CD4-positive, alpha-beta T cell treated with Interleukin-15 for 1 hour (primary cell): ENCODE measurements around the gene KMT2A.
"Not testable (repeated sequence)": the region's sequence is repeated elsewhere in the genome, so short reads cannot be mapped to it uniquely, and the experiment has no call there.

Experiments used
- DNase-seq: peaks from one replicate; pipeline ENCODE4 v3.0.0-alpha.2; 2020

KMT2A gene

DNA sequence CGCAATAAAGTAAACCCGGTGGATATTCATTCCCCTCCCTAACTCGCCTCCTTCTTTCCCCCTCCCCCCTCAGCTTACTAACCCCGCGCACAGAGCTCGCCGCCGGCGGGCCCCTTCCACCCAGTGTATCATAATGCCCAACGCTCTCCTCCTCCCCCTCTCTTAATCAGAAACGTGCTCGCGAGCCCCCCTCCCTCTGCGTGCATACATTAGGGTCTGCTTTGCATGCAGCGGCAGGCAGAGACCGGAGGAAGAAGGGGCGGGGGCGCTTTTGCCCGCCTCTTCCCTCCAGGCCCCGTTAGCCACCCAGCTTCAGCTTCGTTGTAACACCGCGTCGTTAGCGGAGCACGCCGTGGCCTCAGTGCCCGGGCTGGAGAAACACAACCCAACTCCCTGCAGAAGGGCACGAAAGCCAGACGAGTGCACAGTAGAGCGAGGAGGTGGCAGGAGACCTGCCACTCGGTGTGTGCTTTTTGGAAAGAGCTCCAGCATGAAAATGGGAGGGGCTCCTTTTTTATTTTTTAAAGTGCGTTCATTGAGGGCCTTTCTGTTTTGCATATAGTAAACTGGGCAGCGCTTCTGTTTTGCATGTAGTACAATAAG is 901 bp upstream of the KMT2A start:
- DNase-seq: peak; percentile 58

DNA sequence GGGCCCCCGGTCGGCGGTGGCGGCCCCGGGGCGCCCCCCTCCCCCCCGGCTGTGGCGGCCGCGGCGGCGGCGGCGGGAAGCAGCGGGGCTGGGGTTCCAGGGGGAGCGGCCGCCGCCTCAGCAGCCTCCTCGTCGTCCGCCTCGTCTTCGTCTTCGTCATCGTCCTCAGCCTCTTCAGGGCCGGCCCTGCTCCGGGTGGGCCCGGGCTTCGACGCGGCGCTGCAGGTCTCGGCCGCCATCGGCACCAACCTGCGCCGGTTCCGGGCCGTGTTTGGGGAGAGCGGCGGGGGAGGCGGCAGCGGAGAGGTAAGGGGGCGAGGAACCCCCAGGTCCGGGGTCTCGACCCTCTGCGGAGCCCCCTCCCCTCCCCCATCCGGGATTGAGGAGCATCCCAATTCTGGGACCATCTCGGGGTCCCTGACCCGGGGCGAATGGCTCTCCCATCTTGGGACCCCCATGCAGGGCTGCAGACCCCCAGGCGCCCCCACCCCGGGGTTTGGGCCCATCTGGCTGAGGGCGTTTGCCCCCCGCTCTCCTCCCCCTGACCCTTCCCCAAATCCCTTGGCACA is 431 bp downstream of the KMT2A start:
- peak; percentile 51 for DNase-seq

DNA sequence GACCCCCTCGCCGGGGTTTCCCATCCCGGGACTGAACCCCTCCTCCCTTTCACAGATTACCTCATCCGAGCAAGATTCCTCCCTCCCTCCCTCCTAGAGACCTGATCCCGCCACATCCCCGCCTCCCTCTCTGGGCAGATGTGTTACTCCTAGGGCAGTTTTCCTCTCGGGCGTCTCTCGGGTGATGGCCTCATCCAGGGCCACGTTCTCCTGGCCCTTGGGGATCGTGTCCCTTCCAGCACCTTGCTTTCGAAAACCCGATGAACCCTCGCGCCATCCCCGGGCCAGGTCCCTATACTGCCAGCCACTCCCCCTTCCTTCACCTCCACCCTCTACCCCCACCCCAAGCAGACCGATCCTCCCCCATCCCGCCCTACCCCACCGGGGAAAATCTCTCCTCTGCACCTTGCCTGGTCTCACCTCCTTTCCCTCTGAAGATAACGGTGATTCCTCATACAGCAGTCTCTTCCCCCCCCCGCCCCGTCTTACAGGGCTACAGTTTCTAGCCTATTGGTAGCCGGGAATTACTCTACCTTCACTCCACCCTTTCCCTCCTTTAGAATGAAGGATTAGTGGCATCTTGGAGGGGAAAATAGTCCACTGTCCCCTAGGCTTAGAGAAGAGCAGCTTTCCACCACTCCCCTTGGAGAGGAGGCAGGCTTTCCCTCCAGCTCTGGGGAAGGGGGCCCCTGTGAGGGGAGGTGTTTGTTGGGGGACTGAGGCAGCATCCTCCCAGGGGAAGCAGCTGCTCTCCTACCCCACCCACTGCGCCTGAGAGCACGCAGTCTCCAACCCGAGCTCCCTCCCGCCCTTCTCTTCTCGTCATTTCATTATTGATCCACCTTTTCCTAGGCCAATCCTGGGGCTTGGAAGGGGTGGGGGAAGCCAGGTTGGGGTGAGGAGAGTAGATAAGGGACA is 1.2 kb downstream of the KMT2A start:
- DNase-seq: peak; percentile 42

DNA sequence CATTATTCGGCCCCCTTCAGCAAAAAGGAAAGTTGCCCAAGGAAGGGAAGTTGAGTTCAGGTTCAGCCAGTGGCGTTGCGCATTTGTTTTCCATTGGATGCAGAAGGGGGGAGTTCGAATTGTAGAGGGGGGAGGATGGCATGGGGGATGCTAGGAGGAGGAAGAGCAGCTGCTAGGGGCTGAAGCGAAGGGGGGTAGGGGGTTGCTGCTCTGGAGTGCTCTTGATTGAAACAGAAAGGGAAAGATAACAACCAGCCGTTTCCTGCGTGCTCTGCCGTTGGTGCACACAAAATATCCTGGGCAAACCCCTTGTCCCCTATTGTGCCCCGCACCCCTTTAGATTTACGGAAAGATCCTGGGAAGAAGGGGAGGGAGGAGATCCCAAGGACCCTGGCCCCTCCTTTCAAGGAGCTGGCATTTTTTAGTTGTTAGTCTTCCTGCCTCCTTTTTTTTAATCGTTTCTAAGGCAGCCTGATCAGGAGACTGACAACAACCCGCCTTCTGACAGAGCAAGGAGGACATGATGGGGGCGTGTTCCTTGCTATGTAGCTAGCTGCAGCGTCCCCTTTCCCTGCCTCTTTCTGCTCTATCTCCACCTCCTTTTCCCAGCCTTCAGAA is 2.1 kb downstream of the KMT2A start:
- peak; percentile 50 for DNase-seq

DNA sequence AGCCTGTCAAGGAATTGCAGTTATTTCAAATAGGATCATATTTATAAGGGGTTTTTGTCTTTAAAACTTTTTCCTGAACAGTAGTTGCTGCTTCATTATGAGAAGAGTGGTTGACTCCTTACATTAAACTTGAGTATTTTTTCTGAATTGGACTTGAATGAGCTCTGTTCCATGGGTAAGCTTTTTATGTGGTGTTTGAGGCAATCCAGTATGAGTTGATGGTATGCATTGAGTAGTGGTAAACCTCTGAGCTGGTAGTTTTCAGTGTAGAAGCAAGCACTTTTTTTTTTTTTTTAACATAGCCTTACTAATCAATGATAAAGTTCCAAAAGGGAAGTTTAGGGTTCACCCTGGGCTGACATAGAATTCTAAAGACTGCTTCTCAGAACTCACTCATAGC is 3.4 kb downstream of the KMT2A start:
- DNase-seq: no peak

DNA sequence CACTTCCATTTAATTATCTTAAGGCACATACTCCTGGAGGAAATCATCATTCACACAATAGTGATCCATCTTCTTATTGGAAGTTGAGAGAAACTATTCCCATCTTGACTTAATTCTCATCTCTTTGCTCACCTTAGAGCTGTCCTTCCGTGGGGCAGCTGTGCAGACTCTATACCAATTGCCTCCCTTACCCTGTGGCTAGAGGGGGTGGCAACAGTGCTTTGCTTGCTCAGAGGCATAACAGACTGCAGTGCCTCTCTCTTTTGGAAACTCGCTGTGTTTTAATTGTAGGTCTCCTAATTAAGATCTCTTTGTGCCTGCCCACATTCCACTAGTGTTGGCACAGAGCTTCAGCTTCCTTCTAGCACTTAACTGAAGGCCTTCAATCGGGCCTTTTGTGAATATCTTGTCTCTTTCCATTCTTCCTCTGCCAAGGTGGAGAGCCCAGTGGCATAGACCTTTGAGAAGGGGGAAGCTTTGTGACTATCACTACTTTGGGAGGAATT is 5.5 kb downstream of the KMT2A start:
- DNase-seq: no peak

DNA sequence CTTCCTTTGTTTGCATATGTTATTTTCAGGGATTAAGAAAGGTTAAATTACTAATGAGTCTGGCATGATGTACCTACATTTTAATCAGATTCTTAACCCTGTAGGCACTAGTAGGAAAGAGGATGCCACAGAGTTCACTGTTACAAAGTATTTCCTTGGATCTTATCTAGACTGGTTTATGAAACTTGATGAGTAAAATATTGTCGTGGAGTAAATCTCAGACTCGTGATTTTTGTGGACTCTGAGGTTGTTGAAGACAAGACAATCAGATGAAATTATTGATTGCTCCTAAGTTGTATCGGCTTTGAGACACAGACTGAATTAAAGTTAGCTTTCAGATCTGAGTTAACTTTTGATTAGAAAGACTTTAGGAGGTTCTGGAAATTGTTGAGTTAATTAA is 6.0 kb downstream of the KMT2A start:
- DNase-seq: no peak

DNA sequence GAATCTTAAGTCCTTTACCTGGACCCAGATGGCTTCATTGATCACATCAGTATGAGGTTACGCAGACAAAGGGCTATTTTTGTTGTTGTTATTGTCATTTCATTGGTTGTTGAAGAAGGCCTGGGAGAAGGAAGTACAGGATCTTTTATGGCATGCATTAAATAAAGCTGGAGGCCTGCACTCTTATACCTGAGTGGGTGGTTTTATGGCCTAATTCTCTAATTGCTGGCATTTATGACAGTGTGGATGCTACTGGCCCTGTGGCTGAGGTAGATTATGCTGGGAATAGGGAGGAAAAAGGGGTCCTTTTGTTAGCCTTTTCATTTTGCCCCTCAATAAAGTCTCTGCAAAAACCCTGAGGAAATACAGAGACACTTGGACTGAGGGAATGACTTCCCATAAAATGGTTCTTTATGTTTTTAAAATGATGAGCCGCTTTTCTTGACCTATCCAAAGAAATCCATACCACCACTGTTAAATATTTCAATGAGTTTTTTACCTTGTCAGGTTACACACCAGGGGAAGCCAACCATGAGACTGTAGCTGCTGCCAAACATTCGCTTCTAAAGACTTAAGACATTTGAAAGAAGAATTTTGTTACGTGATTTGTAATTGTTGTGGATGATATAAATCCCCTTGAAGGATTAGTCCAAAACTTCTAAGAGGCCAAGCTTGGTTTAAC is 6.8 kb downstream of the KMT2A start:
- no peak for DNase-seq

DNA sequence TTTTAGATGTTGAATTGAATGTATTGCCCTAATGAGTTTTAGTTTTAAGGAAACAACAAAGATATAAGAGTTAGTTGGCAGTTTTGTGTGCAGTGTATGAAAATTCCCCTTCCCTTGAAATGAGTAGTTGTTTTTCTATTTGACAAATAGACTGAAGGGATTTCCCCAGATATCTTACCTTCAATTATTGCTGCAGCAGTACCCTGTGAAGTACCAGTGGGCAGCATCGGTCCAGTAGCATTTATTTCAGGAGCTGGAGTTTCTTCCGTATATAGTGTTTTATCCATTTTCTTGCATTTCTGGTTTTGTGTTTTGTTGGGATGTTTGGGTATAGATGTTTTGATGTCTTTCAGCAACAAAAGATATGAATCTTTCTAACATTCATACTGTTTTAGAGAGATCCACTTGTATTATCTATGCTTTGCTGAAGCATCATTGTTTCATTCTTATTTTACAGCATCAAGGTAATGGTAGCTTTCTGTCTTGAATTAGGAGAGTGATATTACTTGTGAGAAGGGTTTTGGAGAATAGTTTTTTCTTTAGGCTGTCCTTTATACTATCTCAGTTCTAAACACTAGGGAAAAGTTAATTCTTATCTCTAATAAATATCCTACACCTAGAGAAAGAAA is 7.4 kb downstream of the KMT2A start:
- no peak for DNase-seq

DNA sequence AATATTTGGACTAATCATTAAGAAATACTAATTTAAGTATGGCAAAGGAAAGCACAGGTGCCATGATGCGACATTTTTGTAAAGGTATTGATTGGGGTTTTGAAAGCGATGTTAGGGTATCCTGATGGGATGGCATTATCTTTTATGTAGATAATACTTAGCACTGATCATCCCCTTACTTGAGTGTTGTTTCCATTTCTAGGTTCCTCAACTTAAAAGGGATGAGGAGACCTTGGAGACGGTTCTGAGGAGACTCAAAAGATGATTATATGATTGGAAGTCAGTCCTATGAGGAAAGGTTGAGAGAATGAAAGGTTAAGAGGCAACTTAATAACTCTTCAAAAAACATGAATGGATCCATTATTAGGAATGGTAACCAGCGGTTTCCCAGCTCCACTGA is 11.1 kb downstream of the KMT2A start:
- no peak for DNase-seq

DNA sequence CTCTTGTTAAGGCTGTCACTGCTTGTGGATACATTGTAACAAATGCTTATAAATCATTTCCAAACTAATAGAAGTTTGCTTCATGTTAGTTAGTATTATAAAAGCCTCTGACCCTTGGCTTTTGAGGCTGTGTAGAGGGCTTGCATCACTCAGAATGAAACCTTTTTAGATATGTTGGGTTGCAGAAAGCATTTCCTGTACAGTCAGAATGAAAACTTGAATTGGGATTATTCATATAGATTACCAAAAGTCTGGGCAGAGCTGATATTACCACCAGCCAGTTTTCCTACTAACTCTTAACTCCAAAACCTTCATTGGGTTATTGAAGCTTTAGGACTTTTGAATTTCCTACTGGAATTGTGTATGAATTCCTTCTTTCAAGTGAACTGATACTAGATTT is 12.0 kb downstream of the KMT2A start:
- DNase-seq: no peak

DNA sequence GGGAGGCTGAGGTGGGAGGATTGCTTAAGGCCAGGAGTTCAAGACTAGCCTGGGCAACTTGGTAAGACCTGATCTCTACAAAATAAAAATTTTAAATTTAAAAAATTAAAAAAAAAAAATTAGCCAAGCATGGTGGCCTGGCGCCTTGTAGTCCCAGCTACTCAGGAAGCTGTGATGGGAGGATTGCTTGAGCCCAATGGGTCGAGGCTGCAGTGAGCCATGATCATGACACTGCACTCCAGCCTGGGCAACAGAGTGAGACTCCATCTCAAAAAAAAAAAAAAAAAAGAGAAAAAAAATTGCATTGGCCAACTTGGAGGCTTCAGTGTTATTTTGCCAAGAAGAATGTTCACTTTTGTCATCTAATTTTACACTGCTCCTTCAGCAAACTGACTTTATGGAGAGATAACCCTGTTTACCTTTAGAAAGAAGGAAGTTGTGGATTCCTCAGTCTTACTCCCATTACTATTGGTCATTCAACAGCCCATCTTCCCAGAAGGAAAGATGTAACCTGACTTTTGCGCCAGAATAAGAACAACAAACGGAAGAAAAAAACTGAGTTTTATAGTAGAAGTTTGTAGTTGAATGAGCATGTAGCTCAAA is 13.1 kb downstream of the KMT2A start:
- no peak for DNase-seq

DNA sequence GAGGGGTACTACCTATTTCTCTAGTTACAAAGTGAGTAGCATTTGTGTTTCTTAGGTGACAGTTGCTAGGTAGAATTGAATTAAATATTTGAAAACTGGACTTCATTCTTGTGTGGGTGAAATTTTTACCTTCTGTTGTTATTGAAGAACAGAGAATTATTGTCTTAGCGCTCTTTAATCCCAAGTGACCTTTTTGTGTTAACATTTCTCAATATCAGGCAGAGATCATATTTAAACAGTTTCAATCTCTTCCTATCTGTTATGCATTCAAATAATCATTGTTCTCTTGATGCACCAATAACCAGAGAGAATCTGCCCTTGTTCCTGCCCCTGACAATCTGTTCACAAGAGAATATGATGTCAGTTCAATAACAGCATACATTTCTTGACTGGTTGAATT is 14.2 kb downstream of the KMT2A start:
- no peak for DNase-seq

DNA sequence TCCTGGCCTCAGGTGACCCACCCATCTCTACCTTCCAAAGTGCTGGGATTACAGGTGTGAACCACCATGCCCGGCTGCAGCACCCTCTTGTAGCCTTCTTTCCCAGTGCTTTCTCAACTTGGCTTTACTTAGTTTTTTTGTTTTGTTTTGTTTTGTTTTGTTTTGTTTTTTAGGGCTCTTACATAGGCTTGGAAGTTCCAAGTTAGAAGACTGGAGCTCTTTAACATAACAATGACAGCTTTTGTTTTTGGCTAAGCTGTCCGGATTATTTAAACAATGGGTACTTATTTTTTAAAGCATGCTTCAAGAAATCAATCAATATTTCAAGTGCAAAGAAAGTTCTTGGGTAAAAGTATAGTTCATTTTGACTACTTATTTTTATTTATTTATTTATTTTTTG is 25.9 kb downstream of the KMT2A start:
- no peak for DNase-seq

DNA sequence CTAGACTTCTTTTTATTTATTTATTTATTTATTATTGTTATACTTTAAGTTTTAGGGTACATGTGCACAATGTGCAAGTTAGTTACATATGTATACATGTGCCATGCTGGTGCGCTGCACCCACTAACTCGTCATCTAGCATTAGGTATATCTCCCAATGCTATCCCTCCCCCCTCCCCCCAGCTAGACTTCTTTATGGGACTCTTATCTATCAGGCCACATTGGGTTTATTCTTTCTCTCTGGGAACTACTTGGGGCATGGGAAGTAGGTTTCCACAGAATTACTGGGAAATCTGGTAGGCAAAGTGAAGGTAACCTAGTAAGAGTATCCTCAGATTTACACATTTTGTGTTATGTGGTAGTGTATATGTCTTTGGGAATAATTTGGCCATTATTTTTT is 32.7 kb downstream of the KMT2A start:
- DNase-seq: not testable (repeated sequence)

DNA sequence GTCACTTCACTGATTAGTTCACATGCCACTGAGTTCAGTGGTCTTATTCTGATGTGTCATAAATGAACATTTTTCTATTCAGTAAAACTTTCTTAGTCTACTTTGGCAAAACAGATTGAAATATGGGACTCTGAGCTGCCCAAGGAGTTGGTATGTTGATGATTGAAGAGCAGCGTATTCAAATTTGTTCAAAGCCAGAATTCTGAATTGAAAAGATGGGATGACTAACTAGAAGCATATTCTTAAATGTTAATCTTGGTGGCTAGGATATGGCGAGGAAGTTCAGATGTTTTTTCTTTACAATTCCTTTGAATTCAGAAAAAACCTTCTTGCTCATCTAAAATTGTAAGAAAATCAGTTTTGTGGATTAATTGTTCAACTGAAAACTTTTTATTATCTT is 34.7 kb downstream of the KMT2A start:
- DNase-seq: no peak

DNA sequence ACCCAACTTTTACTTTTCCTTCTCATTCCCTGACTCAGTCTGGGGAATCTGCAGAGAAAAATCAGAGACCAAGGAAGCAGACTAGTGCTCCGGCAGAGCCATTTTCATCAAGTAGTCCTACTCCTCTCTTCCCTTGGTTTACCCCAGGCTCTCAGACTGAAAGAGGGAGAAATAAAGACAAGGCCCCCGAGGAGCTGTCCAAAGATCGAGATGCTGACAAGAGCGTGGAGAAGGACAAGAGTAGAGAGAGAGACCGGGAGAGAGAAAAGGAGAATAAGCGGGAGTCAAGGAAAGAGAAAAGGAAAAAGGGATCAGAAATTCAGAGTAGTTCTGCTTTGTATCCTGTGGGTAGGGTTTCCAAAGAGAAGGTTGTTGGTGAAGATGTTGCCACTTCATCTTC is 37.2 kb downstream of the KMT2A start:
- DNase-seq: no peak

DNA sequence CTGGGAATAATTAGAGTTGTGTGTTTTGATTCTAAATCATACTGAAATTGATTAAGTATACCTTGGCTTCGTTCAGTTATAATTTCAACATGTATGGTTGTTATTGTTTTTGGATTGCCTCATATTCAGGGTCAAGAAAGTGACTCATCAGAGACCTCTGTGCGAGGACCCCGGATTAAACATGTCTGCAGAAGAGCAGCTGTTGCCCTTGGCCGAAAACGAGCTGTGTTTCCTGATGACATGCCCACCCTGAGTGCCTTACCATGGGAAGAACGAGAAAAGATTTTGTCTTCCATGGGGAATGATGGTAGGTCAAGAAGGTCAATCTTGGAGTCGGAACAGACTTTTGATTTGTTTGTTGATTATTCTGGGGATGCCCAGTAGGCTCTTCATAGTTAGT is 40.4 kb downstream of the KMT2A start:
- no peak for DNase-seq

DNA sequence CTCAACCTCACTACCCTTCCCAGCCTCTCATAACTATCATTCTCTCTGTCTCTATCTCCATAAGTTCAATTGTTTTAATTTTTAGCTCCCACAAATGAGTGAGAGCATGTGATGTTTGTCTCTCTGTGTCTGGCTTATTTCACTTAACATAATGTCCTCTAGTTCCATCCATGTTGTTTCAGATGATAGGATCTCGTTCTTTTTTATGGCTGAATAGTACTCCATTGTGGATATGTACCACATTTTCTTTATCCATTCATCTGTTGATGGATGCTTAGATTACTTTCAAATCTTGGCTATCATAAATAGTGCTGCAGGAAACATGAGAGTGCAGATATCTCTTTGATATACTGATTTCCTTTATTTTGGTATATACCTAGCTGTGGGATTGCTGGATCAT is 44.9 kb downstream of the KMT2A start:
- not testable (repeated sequence) for DNase-seq

DNA sequence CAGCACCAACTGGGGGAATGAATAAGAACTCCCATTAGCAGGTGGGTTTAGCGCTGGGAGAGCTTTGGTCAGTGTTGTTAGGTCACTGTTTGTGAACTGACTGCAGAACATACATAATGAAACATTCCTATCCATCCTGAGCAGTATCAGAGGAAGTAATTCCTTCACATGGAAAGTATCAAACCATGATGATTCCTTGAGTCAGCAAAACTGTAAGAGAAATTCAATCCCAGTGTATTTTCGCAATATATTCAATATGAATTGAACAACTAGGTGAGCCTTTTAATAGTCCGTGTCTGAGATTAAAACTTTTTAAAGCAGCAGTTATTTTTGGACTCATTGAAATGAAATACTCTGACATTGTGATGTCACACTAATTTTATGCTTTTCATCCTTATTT is 48.1 kb downstream of the KMT2A start:
- DNase-seq: no peak

DNA sequence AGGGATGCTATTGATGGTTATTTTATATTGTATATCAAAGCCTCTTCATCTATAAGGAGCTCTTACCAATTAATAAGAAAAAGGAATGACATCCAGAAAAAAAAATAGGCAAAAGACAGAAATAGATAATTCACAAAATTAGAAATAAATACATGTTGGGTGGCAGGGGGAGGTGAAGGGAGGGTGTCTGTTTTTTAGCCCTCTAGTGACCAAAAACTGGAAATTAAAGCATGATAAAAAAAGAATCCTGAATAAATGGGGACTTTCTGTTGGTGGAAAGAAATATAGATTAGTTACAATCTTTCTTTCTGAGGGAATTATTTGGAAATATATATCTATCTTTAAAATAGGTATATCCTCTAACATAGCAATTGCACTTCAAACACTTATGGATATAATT is 49.0 kb downstream of the KMT2A start:
- no peak for DNase-seq

DNA sequence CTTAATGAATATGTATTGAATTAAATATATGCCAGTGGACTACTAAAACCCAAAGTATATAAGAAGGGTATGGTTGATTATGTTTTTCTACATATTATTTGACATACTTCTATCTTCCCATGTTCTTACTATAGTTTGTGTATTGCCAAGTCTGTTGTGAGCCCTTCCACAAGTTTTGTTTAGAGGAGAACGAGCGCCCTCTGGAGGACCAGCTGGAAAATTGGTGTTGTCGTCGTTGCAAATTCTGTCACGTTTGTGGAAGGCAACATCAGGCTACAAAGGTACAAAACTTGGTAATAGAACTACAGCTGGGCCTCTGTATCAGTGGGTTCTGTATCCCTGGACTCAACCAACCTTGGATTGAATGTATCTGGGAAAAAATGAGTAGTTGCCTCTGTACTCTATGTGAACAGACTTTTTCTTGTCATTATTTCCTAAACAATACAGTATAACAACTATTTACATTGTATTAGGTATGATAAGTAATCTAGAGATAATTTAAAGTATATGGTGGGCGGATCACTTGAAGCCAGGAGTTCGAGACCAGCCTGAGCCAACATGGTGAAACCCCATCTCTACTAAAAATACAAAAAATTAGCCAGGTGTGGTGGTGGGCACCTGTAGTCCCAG is 52.3 kb downstream of the KMT2A start:
- DNase-seq: peak; percentile 77
